MM.1S (cell line): Measurements from ENCODE around the gene SLC35G3.
"Not testable (repeated sequence)": the region's sequence is repeated elsewhere in the genome, so short reads cannot be mapped to it uniquely, and the experiment has no call there.

Source experiments
- DNase-seq: peaks from one replicate; pipeline ENCODE4 v3.0.0-alpha.2; 2015
- H2AFZ ChIP-seq: fragments of 300-600 bp; sonication (generic); 2 replicates; pipeline ENCODE4 v1.6.0; 2016; ENCODE audit warnings: antibody characterized with exemption, low read length
- H3F3A ChIP-seq: fragments of 300-600 bp; sonication (generic); 2 replicates; pipeline ENCODE4 v1.6.1; 2016; ENCODE audit warnings: mild to moderate bottlenecking, antibody characterized with exemption, low read length, moderate library complexity, mixed read lengths; ENCODE audit not compliant: insufficient read depth
- H3K27ac ChIP-seq: fragments of 300-600 bp; sonication (generic); 2 replicates; pipeline ENCODE4 v1.5.1; 2016; ENCODE audit warnings: mild to moderate bottlenecking, low read length
- H3K27me3 ChIP-seq: fragments of 300-600 bp; sonication (generic); replicated peaks from 2 replicates; pipeline ENCODE4 v1.6.0; 2016; ENCODE audit warnings: low read length; ENCODE audit not compliant: insufficient read depth
- H3K36me3 ChIP-seq: fragments of 300-600 bp; sonication (generic); replicated peaks from 2 replicates; pipeline ENCODE4 v1.6.1; 2016; ENCODE audit warnings: mild to moderate bottlenecking, low read length, mixed read lengths; ENCODE audit not compliant: insufficient read depth
- H3K4me1 ChIP-seq: fragments of 300-600 bp; sonication (generic); 2 replicates; pipeline ENCODE4 v1.6.1; 2016; ENCODE audit warnings: low read length, mixed read lengths
- H3K4me2 ChIP-seq: fragments of 300-600 bp; sonication (generic); 2 replicates; pipeline ENCODE4 v1.6.0; 2016; ENCODE audit warnings: low read depth, low read length
- H3K4me3 ChIP-seq: fragments of 300-600 bp; sonication (generic); 2 replicates; pipeline ENCODE4 v1.5.1; 2016; ENCODE audit warnings: low read length, mixed read lengths
- H3K79me2 ChIP-seq: fragments of 300-600 bp; sonication (generic); 2 replicates; pipeline ENCODE4 v1.6.1; 2016; ENCODE audit warnings: mixed run types, low read length, mixed read lengths
- H3K9ac ChIP-seq: fragments of 300-600 bp; sonication (generic); 2 replicates; pipeline ENCODE4 v1.6.1; 2016; ENCODE audit warnings: low read length, mixed read lengths
- H3K9me2 ChIP-seq: fragments of 300-600 bp; sonication (generic); replicated peaks from 2 replicates; pipeline ENCODE4 v1.6.1; 2016; ENCODE audit warnings: mild to moderate bottlenecking, low read length, mixed read lengths; ENCODE audit not compliant: insufficient read depth
- H3K9me3 ChIP-seq: fragments of 300-600 bp; sonication (generic); replicated peaks from 2 replicates; pipeline ENCODE4 v1.6.1; 2016; ENCODE audit warnings: mild to moderate bottlenecking, low read length, mixed read lengths; ENCODE audit not compliant: insufficient read depth
- H4K20me1 ChIP-seq: fragments of 300-600 bp; sonication (generic); 2 replicates; pipeline ENCODE4 v1.6.1; 2016; ENCODE audit warnings: mild to moderate bottlenecking, low read length, moderate library complexity, mixed read lengths; ENCODE audit not compliant: insufficient read depth
- EZH2 ChIP-seq: fragments of 300-600 bp; sonication (generic); optimal IDR thresholded peaks from 2 replicates; pipeline ENCODE3; 2017; ENCODE audit warnings: low read depth, mild to moderate bottlenecking, antibody characterized with exemption, low read length, mixed read lengths
- EZH2phosphoT487 ChIP-seq: fragments of 300-600 bp; sonication (generic); IDR thresholded peaks from 2 replicates; pipeline ENCODE4 v1.6.1; 2018; ENCODE audit warnings: antibody characterized with exemption, low read length
- TF ChIP-seq, protein P1 (sequence below): fragments of 300-600 bp; sonication (generic); IDR thresholded peaks from 2 replicates; pipeline ENCODE4 v1.5.1; 2016; ENCODE audit warnings: antibody characterized with exemption, low read length, mixed read lengths

Gene SLC35G3

GRCh38 chr17:35213412-35213940 lies 19.3 kb upstream of the SLC35G3 start:
- Histone ChIP-seq H3K9me3 (no peaks in the 10 kb centered on the region), H3K36me3 (no peaks in the 10 kb centered on the region), H3K4me3 (no peak overlapping the region), H3K79me2 (no peaks in the 10 kb centered on the region), H3K9ac (no peak overlapping the region), H3K27me3 (no peaks in the 10 kb centered on the region), H3F3A (no peaks in the 10 kb centered on the region), H3K9me2 (no peaks in the 10 kb centered on the region), H4K20me1 (no peaks in the 10 kb centered on the region), H3K27ac (no peak overlapping the region), H3K4me1 (no peaks in the 10 kb centered on the region), H2AFZ (no peak overlapping the region), H3K4me2 (no peak overlapping the region)
- TF ChIP-seq EZH2 (no peak), EZH2phosphoT487 (no peak)
- TF ChIP-seq, protein P1, sequence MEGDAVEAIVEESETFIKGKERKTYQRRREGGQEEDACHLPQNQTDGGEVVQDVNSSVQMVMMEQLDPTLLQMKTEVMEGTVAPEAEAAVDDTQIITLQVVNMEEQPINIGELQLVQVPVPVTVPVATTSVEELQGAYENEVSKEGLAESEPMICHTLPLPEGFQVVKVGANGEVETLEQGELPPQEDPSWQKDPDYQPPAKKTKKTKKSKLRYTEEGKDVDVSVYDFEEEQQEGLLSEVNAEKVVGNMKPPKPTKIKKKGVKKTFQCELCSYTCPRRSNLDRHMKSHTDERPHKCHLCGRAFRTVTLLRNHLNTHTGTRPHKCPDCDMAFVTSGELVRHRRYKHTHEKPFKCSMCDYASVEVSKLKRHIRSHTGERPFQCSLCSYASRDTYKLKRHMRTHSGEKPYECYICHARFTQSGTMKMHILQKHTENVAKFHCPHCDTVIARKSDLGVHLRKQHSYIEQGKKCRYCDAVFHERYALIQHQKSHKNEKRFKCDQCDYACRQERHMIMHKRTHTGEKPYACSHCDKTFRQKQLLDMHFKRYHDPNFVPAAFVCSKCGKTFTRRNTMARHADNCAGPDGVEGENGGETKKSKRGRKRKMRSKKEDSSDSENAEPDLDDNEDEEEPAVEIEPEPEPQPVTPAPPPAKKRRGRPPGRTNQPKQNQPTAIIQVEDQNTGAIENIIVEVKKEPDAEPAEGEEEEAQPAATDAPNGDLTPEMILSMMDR: no peak
- no peak for DNase-seq

DNA sequence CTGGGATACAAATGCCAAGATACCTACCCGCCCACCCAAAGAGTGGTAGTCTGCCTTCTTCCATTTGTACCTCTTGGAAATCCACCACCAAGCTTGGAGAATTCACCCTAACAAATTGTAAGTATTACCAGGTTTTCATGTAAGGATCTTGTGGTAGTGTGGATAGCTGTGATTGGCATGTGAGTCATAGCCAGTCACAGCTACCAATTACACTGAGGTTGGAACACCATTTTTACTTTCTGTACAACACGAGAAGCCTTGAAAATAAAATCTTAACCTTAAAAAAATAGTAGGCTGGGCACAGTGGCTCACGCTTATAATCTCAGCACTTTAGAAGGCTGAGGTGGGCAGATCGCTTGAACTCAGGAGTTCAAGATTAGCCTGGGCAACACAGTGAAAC lies 18.5 kb upstream of the SLC35G3 start:
- no peaks in the 10 kb centered on the region for H3F3A ChIP-seq
- H3K9me2 ChIP-seq: no peaks in the 10 kb centered on the region
- H2AFZ ChIP-seq: no peak overlapping the region
- H4K20me1 ChIP-seq: no peaks in the 10 kb centered on the region
- TF ChIP-seq EZH2 (no peak), EZH2phosphoT487 (no peak)
- TF ChIP-seq, protein P1: no peak
- no peak for DNase-seq
- H3K9ac ChIP-seq: no peak overlapping the region
- no peaks in the 10 kb centered on the region for H3K79me2 ChIP-seq
- H3K9me3 ChIP-seq: no peaks in the 10 kb centered on the region
- no peak overlapping the region for H3K4me2 ChIP-seq
- H3K4me1 ChIP-seq: no peaks in the 10 kb centered on the region
- H3K4me3 ChIP-seq: no peak overlapping the region
- no peak overlapping the region for H3K27ac ChIP-seq
- H3K36me3 ChIP-seq: no peaks in the 10 kb centered on the region
- H3K27me3 ChIP-seq: no peaks in the 10 kb centered on the region

DNA sequence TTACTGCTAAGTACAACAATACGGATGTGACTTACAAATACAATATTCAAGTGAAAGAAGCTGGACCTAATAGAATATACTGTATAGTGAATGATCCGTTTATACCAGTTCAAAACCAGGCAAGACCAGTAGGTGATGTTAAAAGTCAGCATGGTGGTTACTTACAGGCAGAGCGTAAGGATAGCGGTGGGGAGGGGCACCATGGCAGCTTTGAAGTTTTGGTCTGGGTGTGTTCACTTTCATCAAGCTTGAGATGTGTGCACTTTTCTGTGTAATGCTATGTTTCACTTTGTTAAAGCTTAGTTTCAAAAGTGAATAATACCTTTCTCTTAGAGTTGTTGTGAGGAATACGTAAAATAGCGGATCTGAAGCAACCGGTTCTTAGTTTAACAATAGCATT lies 16.5 kb upstream of the SLC35G3 start:
- no peak overlapping the region for H3K9ac ChIP-seq
- no peak overlapping the region for H2AFZ ChIP-seq
- no peaks in the 10 kb centered on the region for H3K9me3 ChIP-seq
- no peaks in the 10 kb centered on the region for H4K20me1 ChIP-seq
- H3K27ac ChIP-seq: no peak overlapping the region
- H3K4me2 ChIP-seq: no peak overlapping the region
- H3K4me1 ChIP-seq: no peaks in the 10 kb centered on the region
- H3K79me2 ChIP-seq: no peaks in the 10 kb centered on the region
- H3K4me3 ChIP-seq: no peak overlapping the region
- no peak for TF ChIP-seq EZH2phosphoT487
- TF ChIP-seq, protein P1: no peak
- no peak for TF ChIP-seq EZH2
- no peak for DNase-seq
- no peaks in the 10 kb centered on the region for H3F3A ChIP-seq
- H3K9me2 ChIP-seq: no peaks in the 10 kb centered on the region
- no peaks in the 10 kb centered on the region for H3K36me3 ChIP-seq
- no peaks in the 10 kb centered on the region for H3K27me3 ChIP-seq

- H3K27me3 ChIP-seq, H3K4me3 ChIP-seq, H3K9me3 ChIP-seq, DNase-seq, H3K9ac ChIP-seq, H3K9me2 ChIP-seq, H2AFZ ChIP-seq, H3K79me2 ChIP-seq, H3K36me3 ChIP-seq, H3F3A ChIP-seq, H3K4me1 ChIP-seq, H3K27ac ChIP-seq, H3K4me2 ChIP-seq, H4K20me1 ChIP-seq: not testable (repeated sequence)
These were observed 8.4 kb upstream of the SLC35G3 start for GRCh38 chr17:35202582-35202981.

- not testable (repeated sequence) for H3K4me3 ChIP-seq, H3K36me3 ChIP-seq, H3K79me2 ChIP-seq, DNase-seq, H3K4me1 ChIP-seq, H3K9me3 ChIP-seq, H3K4me2 ChIP-seq, H4K20me1 ChIP-seq, H3K9me2 ChIP-seq, H3K9ac ChIP-seq, H3F3A ChIP-seq, H3K27ac ChIP-seq, H2AFZ ChIP-seq, H3K27me3 ChIP-seq
These were observed 869 bp upstream of the SLC35G3 start for GRCh38 chr17:35195062-35195461.
